HG03060 (cell line): ENCODE data around the gene LTB4R.
A peak's percentile ranks its signal among the peaks of the same experiment; 100 is the strongest.
"Not testable (repeated sequence)": the region's sequence is repeated elsewhere in the genome, so short reads cannot be mapped to it uniquely, and the experiment has no call there.

Experiments used
- ATAC-seq: cut with Tn5 transposase; IDR thresholded peaks from one replicate; pipeline ENCODE4 v1.9.1; 2021; ENCODE audit warnings: low read depth, moderate number of reproducible peaks; ENCODE audit not compliant: unreplicated experiment

The LTB4R gene

DNA sequence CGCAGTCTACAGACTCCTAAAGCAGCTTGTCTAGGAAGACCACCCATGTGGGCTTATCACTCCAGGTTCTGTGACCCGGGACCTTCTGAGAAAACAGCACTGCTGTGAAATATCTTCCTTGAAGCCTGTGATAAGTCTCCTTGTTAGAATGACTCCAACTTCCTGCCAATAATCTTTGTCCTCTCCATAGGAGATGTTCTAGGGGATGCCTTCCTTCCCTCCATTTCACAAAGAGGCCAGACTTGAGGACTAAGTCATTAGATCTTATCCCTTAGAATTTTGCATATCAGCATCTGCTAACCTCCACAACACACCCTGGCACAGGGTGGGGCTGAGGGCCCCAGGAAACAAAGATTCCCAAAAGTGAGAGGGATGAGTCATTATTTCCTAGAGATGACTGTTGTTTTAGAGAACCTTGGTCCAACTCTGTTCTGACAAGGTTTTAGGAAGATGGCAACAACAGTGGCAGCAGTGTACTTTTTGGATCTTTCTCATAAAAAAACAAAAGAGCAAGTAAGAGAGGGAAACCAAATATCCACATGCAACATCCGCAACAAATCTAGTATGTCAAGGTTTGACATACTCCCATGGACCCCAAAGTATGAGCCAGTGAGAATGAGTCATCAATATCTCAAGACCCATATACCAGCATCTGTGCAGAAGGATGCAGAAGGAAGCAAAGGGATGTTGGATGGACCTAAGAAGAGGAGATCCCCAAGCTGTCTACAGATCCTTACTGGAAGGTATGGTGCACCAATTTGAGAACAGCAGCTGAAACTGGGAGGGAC is 6.0 kb downstream of the LTB4R start:
- no peak for ATAC-seq

DNA sequence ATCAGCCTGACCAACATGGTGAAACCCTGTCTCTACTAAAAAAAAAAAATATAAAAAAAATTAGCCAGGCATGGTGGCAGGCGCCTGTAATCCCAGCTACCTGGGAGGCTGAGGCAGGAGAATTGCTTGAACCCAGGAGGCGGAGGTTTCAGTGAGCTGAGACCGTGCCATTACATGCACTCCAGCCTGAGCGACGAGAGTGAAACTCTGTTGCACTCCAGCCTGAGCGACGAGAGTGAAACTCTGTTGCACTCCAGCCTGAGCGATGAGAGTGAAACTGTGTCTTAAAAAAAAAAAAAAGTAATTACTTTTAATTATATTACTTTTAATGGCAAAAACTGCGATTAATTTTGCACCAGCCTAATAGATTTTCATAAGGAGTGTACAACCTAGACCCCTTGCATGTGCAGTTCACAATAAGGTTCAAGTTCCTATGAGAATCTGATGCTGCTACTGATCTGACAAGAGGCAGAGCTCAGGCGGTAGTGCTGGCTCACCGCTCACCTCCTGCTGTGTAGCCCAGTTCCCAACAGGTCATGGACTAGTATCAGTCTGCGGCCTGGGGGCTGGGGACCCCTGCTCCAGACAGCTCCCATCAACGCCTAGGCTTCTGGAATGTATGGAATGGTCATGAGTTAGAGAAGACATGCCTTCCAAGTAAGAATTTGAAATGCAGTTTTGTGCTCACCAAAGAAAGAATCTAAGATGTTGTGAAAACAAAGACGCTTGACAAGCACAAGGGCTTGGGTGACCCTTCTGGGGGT is 10.1 kb downstream of the LTB4R start:
- ATAC-seq = no peak

DNA sequence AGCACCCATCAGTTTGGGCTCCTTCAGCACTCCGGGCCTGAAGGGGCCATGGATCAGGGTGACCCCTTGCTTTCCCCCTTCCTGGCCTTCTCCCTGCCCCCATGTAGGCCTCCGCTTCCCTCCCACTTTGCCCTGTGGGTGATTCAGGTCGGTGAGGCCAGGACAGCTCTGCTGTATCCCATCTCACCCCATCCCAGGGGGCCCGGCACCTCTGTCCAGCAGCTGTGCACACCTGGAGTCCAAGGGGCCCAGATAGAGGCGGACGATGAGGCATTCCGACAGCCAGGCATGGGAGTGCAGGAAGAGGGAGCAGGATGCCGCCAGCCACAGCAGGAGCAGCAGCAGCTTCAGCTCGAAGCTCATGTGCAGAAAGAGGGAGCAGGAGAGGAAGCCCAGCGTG is 11.4 kb downstream of the LTB4R start:
- ATAC-seq = no peak

GRCh38 chr14:24323341-24323740 is 12.0 kb downstream of the LTB4R start:
- no peak for ATAC-seq

- no peak for ATAC-seq
Measured at GRCh38 chr14:24324024-24324423, 12.7 kb downstream of the LTB4R start.

DNA sequence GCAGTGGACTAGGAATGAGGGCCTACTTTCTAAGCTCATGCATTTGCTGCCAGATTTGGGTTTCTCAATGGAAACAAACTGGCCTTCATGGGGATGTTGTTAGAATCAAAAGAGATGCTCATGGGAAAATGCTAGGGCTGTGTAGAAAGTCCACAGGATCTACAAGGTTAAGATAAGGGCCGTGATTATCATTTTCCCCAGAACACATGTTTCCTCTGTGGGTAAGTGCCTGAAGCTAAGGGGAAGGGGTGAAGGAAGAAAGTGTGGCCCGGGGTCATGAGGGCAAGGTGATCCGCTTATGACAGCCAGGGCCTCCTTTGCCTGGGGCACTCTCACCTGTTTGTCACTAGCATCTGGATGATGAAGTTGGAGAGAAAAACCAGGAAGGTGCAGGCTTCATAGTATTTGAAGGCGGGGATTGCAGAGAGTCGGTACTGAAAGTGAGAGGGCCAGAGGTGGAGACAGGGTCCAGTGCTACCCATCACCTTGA is 13.8 kb downstream of the LTB4R start:
- no peak for ATAC-seq

GRCh38 chr14:24325963-24326362 is 14.7 kb downstream of the LTB4R start:
- no peak for ATAC-seq

- no peak for ATAC-seq
Measured at GRCh38 chr14:24327303-24327702, 16.0 kb downstream of the LTB4R start.

- not testable (repeated sequence) for ATAC-seq
Measured at GRCh38 chr14:24327914-24328313, 16.6 kb downstream of the LTB4R start.

GRCh38 chr14:24329073-24329663 is 17.9 kb downstream of the LTB4R start:
- ATAC-seq = no peak

DNA sequence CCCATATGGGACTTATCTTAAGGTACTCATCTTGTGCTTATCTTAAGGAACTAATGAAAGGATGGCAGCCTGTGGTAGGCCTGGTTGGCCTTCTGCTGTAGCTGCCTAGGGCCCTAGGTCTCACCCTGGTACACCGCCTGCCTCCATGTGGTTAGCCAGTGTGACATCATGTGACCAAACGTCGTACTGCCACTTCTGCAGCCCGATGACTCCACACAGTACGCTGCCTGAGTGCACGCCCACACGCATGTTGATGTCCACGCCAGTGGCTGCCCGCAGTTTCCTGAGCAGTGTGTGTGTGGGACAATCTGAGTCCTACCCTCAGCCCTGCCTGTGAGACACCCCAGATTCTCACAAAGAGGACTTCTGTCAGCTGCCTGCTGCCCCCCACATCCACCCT is 18.4 kb downstream of the LTB4R start:
- no peak for ATAC-seq

DNA sequence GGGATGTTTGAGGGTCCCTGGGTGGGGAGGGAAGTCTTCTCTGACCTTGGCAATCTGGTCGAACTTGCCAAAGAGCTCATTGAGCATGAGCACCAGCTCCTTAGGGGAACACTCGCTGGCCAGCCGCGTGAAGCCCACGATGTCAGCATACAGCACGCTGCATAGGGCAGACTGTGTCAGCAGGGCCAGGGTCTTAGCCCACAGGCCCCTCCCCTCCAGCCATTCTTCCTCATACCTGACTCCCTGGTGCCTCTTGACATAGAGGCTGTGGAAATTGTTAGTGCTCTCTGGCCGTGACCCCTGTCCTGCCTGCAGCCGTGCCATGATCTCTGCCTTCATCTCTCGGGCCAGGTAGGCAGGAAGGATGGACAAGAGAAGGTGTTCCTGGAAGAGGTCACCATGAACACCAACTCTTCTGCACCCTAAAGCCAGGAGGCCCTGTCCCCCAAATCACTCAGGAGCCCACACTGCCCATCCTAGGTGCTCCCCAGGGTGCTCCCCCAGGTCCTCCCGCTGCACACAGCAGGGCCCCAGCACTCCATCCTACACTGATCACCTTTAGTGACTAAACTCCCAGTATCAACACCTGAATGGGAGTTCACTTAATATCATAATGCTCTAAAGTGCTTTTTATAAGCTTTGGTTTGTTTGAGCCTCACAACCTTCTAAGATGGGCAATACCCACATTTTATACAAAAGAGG is 19.8 kb downstream of the LTB4R start:
- no peak for ATAC-seq

DNA sequence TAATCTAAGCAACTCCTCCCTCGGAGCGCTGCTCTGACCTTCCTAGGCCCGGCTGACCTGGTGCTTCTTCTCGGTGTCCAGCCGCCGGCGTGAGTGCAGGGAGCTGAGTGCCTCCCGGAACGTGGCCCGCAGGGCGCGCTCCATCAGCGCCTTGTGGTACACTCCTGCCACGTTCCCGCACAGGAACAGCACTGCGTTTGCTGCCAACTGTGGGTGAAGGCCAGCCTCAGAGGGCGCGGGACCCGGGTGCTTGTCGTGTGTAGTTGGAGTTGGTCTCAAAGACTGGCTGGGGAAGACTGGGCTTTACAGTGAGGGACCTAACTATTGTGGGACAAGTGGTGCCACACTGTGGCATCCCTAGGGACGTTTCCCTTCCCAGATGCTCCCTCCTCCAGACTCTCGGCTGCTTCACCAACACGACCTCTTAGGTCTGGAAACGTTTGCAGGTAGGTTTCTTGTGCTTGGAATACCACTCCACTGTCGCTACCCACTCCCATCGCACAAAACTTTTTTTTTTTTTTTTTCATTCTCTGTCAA is 20.5 kb downstream of the LTB4R start:
- ATAC-seq = no peak

DNA sequence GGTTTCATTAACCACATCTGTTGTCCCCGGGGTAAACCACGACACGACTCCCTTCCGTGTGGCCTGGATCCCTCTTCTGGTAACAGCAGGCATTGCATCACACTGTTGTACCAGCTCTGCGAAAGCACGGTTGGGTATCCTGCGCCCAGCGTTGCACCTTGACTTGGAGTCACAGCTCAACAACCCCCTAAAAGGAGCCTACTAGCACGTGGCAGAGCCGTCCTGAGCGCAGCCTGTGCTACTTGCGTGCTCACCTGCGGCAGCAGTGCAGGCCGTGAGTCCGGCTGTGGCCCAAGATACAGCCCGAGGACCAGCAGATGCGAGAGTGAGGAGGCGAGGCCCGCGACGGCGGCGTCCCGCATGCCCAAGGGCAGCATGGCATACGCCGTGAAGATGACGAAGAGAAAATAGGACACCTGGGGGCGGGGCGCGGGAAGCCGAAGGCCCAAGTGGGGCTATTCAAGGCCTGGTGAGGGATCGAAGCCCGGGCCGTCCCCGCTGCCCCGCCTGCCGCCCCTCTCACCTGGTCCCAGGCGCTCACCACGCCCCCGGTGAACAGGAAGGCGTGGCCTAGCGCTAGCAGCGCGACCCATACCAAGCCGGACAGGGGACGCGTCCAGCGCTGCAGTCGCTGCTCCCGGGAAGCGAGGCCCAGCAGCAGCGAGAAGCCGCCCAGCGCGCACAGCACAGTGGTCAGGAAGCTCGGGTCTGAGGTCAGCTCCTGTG is 21.1 kb downstream of the LTB4R start:
- ATAC-seq = peak; percentile 63

DNA sequence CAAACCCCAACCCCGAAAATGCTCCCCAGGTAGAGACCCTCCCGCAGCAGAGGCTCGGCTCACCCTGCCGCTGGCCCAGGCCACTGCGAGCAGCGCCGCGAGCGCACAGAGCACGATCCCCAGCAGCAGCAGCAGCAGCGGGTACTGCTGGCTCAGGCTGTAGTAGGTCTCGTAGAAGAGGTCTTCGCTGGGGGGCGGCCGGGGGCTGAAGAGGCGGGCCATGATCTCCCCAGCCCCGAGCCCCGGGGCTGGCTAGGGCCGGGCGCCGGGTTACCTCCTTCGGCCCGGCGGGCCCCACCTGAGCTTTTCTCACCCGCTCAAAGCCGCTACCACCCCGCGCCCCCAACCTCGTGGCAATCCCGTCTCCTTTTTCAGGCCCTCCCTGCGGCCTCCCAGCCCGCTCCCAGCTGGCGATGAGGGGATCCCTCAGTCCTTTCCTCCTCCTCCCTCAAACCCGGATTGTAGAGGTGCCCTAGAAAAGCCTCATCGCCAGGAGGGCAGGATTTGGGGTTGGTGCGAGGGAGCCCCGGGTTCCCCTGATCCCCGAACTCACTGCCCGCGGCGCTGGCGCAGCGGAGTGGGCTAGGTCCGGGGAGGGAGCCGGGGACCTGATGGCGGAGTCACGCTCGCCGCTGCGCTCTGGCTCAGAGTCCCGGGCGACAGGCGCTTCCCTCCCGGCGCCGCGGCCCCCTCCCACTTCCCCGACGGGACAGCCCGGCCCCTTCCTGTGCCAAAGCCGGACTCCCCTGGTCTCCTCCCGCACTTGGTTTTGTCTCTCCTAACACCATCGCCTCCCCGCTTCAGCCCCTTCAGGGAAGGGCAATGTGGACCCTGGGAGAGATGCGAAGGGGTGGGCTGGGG is 23.4 kb downstream of the LTB4R start, which contains the start of gene ADCY4:
Gene ADCY4, minus strand, starts transcription at position 641 of the 861 bp plus-strand sequence. Its CDS starts 419 bp downstream, at position 222.
- ATAC-seq = no peak

DNA sequence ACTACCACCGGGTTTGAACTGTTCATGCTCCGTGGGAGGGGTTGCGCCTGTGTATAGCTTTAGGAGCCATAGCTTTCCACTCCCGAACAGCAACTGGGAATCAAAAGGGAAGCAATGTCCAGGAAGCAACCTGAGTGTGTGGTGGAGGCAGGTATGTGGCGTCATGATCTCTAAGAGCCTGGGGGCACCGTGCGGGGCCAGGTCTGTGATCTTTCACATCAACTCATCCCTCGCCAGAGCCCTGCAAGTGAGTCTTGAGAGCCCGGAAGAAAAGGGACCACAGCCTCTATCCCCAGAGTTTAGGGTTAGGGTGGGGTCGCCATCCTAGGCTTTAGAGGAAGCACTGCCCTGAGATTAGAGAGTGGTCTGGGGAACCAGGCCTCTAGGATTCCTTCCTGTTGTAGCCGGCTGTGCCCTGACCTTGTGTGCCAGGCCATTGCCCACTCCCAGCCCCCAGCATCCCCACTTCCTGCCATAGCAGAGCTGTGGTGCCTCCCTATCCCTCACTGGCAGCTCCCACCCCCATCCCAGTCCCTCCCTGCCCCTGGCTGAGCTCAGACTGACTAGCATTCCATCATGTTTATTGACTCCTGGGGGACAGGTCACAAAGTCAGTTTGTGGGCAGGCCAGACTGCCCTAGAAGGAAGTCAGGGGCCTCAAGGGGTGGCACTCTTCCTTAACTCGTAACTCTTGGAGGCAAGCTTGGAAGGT is 24.3 kb downstream of the LTB4R start:
- ATAC-seq = no peak

GRCh38 chr14:24337144-24337823 is 26.0 kb downstream of the LTB4R start:
- ATAC-seq = no peak

- ATAC-seq = no peak
Measured at GRCh38 chr14:24337824-24338175, 26.5 kb downstream of the LTB4R start.
